B cell (primary cell): ENCODE data around the gene ARID1A.

Experiments
- CTCF ChIP-seq: fragments of 200-600 bp; IDR thresholded peaks from one replicate; pipeline ENCODE4 v1.8.0; 2022; ENCODE audit warnings: antibody characterized with exemption, mild to moderate bottlenecking
- EZH2 ChIP-seq: IDR thresholded peaks from 2 replicates; pipeline ENCODE4 v1.6.1; 2012; ENCODE audit warnings: borderline replicate concordance, low read depth, mild to moderate bottlenecking, moderate library complexity, low read length; ENCODE audit not compliant: insufficient read depth, poor library complexity, severe bottlenecking

DNA sequence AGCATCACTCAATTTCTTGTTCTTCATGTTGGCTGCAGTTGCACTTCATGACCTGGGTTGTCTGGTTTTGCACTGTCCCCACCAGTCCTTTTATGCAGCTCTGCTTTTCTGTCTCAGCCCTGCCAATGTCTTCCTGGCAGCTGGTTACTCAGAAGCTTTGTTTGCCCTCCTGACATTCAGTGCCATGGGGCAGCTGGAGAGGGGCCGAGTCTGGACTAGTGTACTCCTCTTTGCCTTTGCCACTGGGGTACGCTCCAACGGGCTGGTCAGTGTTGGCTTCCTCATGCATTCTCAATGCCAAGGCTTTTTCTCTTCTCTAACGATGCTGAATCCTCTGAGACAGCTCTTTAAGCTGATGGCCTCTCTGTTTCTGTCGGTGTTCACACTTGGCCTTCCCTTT is 98.6 kb downstream of the ARID1A start:
- TF ChIP-seq CTCF (no peak), EZH2 (no peak)
